ENCODE data around the gene TMEM218. TPM values are rescaled to one million over a fixed set of nuclear protein-coding genes. Genes with fewer than 3 reads are reported as not detected.

Gene TMEM218
- 0.64 TPM for total RNA-seq

DNA sequence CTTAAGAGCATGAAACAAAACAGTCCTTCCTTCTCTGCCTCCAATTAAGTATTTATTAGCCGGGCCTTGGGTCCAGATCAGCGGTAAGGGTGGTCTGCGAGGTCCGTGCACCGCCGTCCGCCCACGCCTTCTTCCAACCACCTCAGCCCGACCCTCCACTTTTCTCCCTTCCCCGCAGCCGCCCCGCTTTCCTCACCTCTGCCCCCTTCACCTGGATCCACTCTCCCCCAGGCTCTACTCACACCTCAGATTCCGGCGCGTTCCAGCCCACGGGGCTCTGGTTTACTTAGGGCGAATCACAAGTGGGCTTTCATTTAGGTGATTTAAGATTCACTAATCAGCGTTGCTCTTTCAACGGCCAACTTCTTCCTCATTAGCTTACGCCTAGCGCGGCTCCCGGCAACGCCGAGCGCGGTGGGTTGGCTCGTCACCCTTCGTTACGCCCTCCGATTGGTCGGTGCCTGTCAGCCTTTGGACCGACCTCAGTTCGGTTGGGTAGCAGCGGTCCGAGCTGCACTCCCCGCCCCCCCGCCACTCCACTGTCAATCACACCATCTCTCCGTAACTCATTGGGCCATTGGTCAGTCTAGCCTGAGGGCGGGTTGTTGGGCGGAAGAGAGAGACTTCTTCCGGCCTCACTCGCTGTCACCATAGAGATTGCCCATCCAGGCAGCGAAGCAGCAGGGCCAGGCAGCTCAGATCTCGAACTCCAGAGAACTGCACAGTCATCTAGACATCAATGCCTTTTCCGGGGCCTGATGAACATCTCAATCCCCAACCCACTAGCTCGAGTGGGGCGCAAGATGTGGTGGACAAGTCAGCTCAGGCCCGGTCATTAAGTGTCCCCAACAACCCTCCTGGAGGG, at the start of gene TMEM218:
Gene TMEM218, minus strand, starts transcription at position 284 of the 865 bp plus-strand sequence. CDS start 9,385 bp downstream, outside the sequence.
- H3K27me3 ChIP-seq, result no peaks in the 10 kb centered on the region
- H3K27ac ChIP-seq, result peak within 1 kb of the TSS; percentile 69
- no peaks in the 10 kb centered on the region for H3K9me3 ChIP-seq
- TF ChIP-seq, protein P1, sequence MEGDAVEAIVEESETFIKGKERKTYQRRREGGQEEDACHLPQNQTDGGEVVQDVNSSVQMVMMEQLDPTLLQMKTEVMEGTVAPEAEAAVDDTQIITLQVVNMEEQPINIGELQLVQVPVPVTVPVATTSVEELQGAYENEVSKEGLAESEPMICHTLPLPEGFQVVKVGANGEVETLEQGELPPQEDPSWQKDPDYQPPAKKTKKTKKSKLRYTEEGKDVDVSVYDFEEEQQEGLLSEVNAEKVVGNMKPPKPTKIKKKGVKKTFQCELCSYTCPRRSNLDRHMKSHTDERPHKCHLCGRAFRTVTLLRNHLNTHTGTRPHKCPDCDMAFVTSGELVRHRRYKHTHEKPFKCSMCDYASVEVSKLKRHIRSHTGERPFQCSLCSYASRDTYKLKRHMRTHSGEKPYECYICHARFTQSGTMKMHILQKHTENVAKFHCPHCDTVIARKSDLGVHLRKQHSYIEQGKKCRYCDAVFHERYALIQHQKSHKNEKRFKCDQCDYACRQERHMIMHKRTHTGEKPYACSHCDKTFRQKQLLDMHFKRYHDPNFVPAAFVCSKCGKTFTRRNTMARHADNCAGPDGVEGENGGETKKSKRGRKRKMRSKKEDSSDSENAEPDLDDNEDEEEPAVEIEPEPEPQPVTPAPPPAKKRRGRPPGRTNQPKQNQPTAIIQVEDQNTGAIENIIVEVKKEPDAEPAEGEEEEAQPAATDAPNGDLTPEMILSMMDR (IDR thresholded peaks at IDR 0.05), result no peak
- DNase-seq (ENCODE audit: low spot score in 2 of 2), result peak; percentile 98 to 99
- intact Hi-C loops (cut with DNase I), result loop anchor here (1.0 to 10.0 kb wide), 11 partner anchors 53 to 1156 kb away; partner anchors contain the start of genes CCDC15, FAM118B, FEZ1 and FOXRED1
- peaks cover 0 to 4% of the 10 kb centered on the region in 2 donors for H3K4me1 ChIP-seq
- H3K4me3 ChIP-seq, result peak within 1 kb of the TSS; percentile 71 to 76
- H3K36me3 ChIP-seq, result no peaks in the 10 kb centered on the region

DNA sequence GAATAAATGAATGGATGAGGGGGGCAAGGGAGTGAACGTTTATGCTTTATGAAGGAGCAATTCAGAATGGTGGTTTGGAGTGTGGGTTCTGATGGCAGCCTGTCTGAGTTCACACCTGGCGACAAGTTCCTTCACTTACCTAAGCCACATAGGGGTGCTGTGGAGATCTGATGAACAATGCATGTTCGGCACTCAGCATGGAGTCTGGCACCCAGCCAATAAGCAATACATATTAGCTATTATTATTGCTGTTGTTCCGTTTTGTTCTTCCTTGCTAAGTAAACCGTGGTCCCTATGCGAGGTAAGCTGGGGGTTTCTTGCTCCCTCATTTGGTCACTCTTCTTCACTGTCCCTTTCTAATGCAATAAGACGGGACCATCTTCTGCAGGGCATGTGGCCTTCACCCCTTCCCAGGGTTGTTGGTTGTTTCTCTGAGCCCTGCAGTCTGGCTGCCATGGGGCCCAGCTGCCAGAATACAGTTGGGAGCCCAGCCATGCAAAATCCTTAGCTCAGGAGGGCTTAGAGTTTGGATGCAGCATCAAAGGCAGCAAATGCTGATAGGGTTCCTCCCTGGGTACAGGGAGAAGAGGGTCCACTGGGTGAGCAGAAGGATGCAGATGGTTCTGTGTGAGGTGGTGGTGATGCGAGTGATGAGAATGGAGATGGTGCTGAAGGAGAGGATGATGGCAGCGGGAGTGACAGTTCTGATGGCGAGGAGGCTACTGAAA, 46.7 kb upstream of the TMEM218 start:
- no peak overlapping the region for H3K27ac ChIP-seq
- no peak overlapping the region for H3K4me3 ChIP-seq
- intact Hi-C loops (cut with DNase I), result no loop called here
- no peaks in the 10 kb centered on the region for H3K4me1 ChIP-seq
- no peaks in the 10 kb centered on the region for H3K36me3 ChIP-seq
- no peaks in the 10 kb centered on the region for H3K27me3 ChIP-seq
- no peaks in the 10 kb centered on the region for H3K9me3 ChIP-seq
- TF ChIP-seq, protein P1 (IDR thresholded peaks at IDR 0.05), result no peak
- DNase-seq (ENCODE audit: low spot score in 2 of 2), result no peak

GRCh38 chr11:125157118-125157733, 45.8 kb upstream of the TMEM218 start:
- H3K36me3 ChIP-seq, result no peaks in the 10 kb centered on the region
- no peak for DNase-seq (ENCODE audit: low spot score in 2 of 2)
- no peaks in the 10 kb centered on the region for H3K27me3 ChIP-seq
- TF ChIP-seq, protein P1 (IDR thresholded peaks at IDR 0.05), result no peak
- no peak overlapping the region for H3K27ac ChIP-seq
- H3K9me3 ChIP-seq, result no peaks in the 10 kb centered on the region
- no peaks in the 10 kb centered on the region for H3K4me1 ChIP-seq
- no peak overlapping the region for H3K4me3 ChIP-seq
- intact Hi-C loops (cut with DNase I), result no loop called here

- Histone ChIP-seq H3K27me3 (no peaks in the 10 kb centered on the region), H3K4me3 (no peak overlapping the region), H3K36me3 (no peaks in the 10 kb centered on the region), H3K4me1 (no peaks in the 10 kb centered on the region), H3K27ac (no peak overlapping the region), H3K9me3 (no peaks in the 10 kb centered on the region)
- intact Hi-C loops (cut with DNase I), result no loop called here
- peak in 1 of 2 donors; percentile 38 for DNase-seq (ENCODE audit: low spot score in 2 of 2)
- TF ChIP-seq, protein P1 (IDR thresholded peaks at IDR 0.05), result no peak
Measured at GRCh38 chr11:125156346-125157117, 45.1 kb upstream of the TMEM218 start.

DNA sequence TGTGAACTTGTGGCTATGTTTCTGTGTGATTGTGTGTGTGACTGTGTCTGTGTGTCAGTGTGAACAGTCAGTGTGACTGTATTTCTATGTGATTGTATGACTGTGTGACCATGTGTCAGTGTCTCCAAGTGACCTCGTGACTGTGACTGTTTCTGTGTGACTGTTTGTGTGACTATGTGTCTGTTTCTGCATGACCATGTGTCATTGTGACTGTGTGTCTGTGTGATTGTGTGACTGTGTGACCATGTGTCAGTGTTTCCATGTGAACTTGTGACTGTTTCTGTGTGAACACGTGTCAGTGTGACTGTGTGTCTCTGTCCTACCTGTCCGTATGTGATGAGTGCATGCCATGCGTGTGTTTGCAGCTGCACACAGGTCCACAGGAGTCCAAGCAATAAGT, 44.3 kb upstream of the TMEM218 start:
- peak in 1 of 2 donors; percentile 35 for DNase-seq (ENCODE audit: low spot score in 2 of 2)
- TF ChIP-seq, protein P1 (IDR thresholded peaks at IDR 0.05), result no peak
- Histone ChIP-seq H3K4me1 (no peaks in the 10 kb centered on the region), H3K27me3 (no peaks in the 10 kb centered on the region), H3K27ac (no peak overlapping the region), H3K9me3 (no peaks in the 10 kb centered on the region), H3K36me3 (no peaks in the 10 kb centered on the region), H3K4me3 (no peak overlapping the region)
- intact Hi-C loops (cut with DNase I), result no loop called here

Data from ascending aorta (tissue), 2 donors.